OCI-LY7 (cell line): ENCODE data around the gene HABP4. TPM values are rescaled to one million over a fixed set of nuclear protein-coding genes. Genes with fewer than 3 reads are reported as not detected.

Experiments used
- BruUV-seq: library from RNA; stranded (reverse); fragments of 400-500 nt; replicated peaks from 2 replicates; lab custom pipeline; 2021; lab: Mats Ljungman, UMichigan
- CTCF ChIA-PET: fragments of 300-600 bp; sonication (Branson Sonifier 250); formaldehyde crosslinking; loops from one replicate; lab custom pipeline; 2022; ENCODE audit warnings: antibody characterized with exemption; ENCODE audit not compliant: unreplicated experiment; lab: Charles Lee
- POLR2A ChIA-PET: fragments of 300-600 bp; sonication (Branson Sonifier 250); formaldehyde crosslinking; loops from one replicate; lab custom pipeline; 2022; ENCODE audit warnings: antibody characterized with exemption; lab: Charles Lee
- DNase-seq: peaks from one replicate; pipeline ENCODE4 v3.0.0-alpha.2; 2015; ENCODE audit warnings: low spot score
- H2AFZ ChIP-seq: fragments of 200-600 bp; sonication (generic), shearing (Covaris generic); 2 replicates; pipeline ENCODE4 v1.6.1; 2014; ENCODE audit warnings: mild to moderate bottlenecking, antibody characterized with exemption, low read length, moderate library complexity
- H3K27ac ChIP-seq: fragments of 200-600 bp; sonication (generic); 2 replicates; pipeline ENCODE4 v1.5.1; 2014; ENCODE audit warnings: mixed run types, low read depth, mild to moderate bottlenecking, moderate library complexity, low read length, inconsistent platforms; ENCODE audit not compliant: poor library complexity, severe bottlenecking
- H3K36me3 ChIP-seq: fragments of 200-600 bp; sonication (generic); 2 replicates; pipeline ENCODE4 v1.6.1; 2014; ENCODE audit warnings: mild to moderate bottlenecking, antibody characterized with exemption, low read length, moderate library complexity, mixed read lengths; ENCODE audit not compliant: insufficient read depth
- H3K4me1 ChIP-seq: fragments of 200-600 bp; sonication (generic); 2 replicates; pipeline ENCODE4 v1.5.1; 2014; ENCODE audit warnings: mild to moderate bottlenecking, low read length; ENCODE audit not compliant: insufficient read depth, poor library complexity, severe bottlenecking
- H3K4me2 ChIP-seq: fragments of 200-600 bp; sonication (generic); 2 replicates; pipeline ENCODE4 v1.6.1; 2014; ENCODE audit warnings: mild to moderate bottlenecking, low read length
- H3K4me3 ChIP-seq: fragments of 200-600 bp; sonication (generic); 2 replicates; pipeline ENCODE4 v1.5.1; 2014; ENCODE audit warnings: mild to moderate bottlenecking, low read depth, low read length; ENCODE audit not compliant: poor library complexity, severe bottlenecking
- H3K79me2 ChIP-seq: fragments of 200-600 bp; sonication (generic); 2 replicates; pipeline ENCODE4 v1.6.1; 2016; ENCODE audit warnings: low read depth, mild to moderate bottlenecking, low read length, moderate library complexity, mixed read lengths; ENCODE audit not compliant: insufficient read depth
- H3K9me2 ChIP-seq: fragments of 200-600 bp; sonication (generic); 2 replicates; pipeline ENCODE4 v1.6.1; 2016; ENCODE audit warnings: mild to moderate bottlenecking, low read length, mixed read lengths; ENCODE audit not compliant: insufficient read depth
- H3K9me3 ChIP-seq: fragments of 200-600 bp; sonication (generic); 2 replicates; pipeline ENCODE4 v1.6.1; 2014; ENCODE audit warnings: mild to moderate bottlenecking, mixed run types, low read length, mixed read lengths
- H4K20me1 ChIP-seq: fragments of 200-600 bp; sonication (generic); 2 replicates; pipeline ENCODE4 v1.6.1; 2014; ENCODE audit warnings: mild to moderate bottlenecking, antibody characterized with exemption, low read length, moderate library complexity, mixed read lengths; ENCODE audit not compliant: insufficient read depth
- EZH2phosphoT487 ChIP-seq: fragments of 200-600 bp; sonication (generic); IDR thresholded peaks from 2 replicates; pipeline ENCODE4 v1.6.1; 2018; ENCODE audit warnings: low read depth, borderline replicate concordance, mild to moderate bottlenecking, mixed run types, antibody characterized with exemption, low read length, moderate library complexity, mixed read lengths
- intact Hi-C: fragments of 100-400 bp; cut with micrococcal nuclease; formaldehyde crosslinking; loops from one replicate; pipeline ENCODE4 v1.10.0; 2022; ENCODE audit not compliant: unreplicated experiment
- total RNA-seq, 2 experiments: library from RNA; depleted of rRNA in 1 of 2; stranded (reverse); fragments of >200 nt in 1 of 2; shearing (Covaris generic) in 1 of 2; gene quantifications; 2 replicates each; pipeline ENCODE4 v1.2.3, GENCODE V29; 2014 to 2022
- TF ChIP-seq, protein P1 (sequence below): fragments of 200-600 bp; sonication (generic); conservative IDR thresholded peaks from 2 replicates; pipeline ENCODE4 v1.5.1; 2014; ENCODE audit warnings: mild to moderate bottlenecking, antibody characterized with exemption, low read length, moderate library complexity, mixed read lengths

HABP4 gene
- total RNA-seq, 2 experiments from 2014 or later = 6.0 to 11.0 TPM

DNA sequence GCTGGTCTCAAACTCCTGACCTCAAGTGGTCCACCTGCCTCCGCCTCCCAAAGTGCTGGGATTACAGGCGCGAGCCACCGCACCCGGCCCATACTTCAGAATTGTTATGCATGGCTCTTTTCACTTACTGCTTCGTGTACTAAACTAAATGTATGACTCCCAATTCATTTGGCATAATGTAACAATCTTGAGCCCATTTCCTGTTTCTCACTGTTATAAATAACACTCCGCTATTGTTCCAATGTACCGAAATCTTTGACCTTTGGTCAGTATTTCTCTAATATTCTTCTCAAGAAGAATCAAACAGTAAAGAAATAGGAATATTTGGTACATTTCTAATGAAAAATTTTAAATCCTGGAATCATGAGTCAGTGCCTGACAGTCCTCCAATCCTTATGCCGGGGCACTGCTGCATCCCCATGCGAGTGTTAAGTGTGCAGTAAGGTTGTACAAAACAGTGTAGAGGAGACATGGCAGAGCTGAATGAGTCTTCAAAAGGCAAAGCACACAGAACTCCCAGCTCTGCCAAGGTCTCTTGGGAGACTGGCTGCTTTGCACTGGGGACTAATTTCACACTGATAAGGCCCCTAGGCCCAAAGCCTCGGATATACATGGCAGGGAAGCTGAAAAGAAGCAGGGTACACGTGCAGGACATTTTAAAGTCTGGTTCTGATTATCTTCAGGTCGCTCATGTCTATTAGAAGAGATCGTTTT lies 58.4 kb downstream of the HABP4 start:
- Histone ChIP-seq H3K4me2 (no peak overlapping the region), H3K4me1 (no peaks in the 10 kb centered on the region), H3K27ac (no peak overlapping the region), H3K9me2 (no peaks in the 10 kb centered on the region), H3K36me3 (no peaks in the 10 kb centered on the region), H3K9me3 (no peaks in the 10 kb centered on the region), H2AFZ (no peak overlapping the region), H3K4me3 (no peak overlapping the region), H3K79me2 (no peaks in the 10 kb centered on the region), H4K20me1 (no peaks in the 10 kb centered on the region)
- intact Hi-C loops = no loop called here
- no peak for TF ChIP-seq EZH2phosphoT487
- TF ChIP-seq, protein P1, sequence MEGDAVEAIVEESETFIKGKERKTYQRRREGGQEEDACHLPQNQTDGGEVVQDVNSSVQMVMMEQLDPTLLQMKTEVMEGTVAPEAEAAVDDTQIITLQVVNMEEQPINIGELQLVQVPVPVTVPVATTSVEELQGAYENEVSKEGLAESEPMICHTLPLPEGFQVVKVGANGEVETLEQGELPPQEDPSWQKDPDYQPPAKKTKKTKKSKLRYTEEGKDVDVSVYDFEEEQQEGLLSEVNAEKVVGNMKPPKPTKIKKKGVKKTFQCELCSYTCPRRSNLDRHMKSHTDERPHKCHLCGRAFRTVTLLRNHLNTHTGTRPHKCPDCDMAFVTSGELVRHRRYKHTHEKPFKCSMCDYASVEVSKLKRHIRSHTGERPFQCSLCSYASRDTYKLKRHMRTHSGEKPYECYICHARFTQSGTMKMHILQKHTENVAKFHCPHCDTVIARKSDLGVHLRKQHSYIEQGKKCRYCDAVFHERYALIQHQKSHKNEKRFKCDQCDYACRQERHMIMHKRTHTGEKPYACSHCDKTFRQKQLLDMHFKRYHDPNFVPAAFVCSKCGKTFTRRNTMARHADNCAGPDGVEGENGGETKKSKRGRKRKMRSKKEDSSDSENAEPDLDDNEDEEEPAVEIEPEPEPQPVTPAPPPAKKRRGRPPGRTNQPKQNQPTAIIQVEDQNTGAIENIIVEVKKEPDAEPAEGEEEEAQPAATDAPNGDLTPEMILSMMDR = no peak
- no peak for DNase-seq
- BruUV-seq = no TSS peak
- POLR2A ChIA-PET = interaction anchor here (0.6 kb wide), 1 partner anchor 1106 kb away, joined by 4 read pairs; no protein-coding TSS in a partner anchor
- CTCF ChIA-PET = no interaction called here

DNA sequence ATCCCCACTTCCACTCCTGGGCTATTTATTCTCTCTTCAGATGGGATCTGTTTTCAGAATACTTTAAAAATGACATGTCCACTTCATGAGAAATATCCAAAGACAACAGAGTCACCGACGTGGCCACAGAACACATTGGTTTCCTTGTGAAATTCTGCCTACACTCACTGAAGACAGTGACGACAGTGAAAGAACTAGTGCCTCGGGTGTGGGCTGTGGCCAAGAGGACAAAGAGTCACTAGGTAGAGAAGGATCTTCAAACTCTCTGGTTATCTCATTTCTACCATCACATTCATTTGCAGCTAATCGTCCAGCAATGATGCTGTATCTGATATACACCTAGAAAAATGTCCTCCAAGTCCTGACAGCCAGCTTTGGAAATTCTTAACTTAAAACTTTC lies 59.1 kb downstream of the HABP4 start:
- POLR2A ChIA-PET = interaction anchor here (0.6 kb wide), 1 partner anchor 1105 kb away, joined by 4 read pairs; no protein-coding TSS in a partner anchor
- Histone ChIP-seq H4K20me1 (no peaks in the 10 kb centered on the region), H3K9me3 (no peaks in the 10 kb centered on the region), H3K4me3 (no peak overlapping the region), H3K36me3 (no peaks in the 10 kb centered on the region), H3K9me2 (no peaks in the 10 kb centered on the region), H3K4me1 (no peaks in the 10 kb centered on the region), H3K79me2 (no peaks in the 10 kb centered on the region), H3K4me2 (no peak overlapping the region), H3K27ac (no peak overlapping the region), H2AFZ (no peak overlapping the region)
- no peak for TF ChIP-seq EZH2phosphoT487
- TF ChIP-seq, protein P1 = no peak
- CTCF ChIA-PET = no interaction called here
- intact Hi-C loops = no loop called here
- no TSS peak for BruUV-seq
- no peak for DNase-seq

DNA sequence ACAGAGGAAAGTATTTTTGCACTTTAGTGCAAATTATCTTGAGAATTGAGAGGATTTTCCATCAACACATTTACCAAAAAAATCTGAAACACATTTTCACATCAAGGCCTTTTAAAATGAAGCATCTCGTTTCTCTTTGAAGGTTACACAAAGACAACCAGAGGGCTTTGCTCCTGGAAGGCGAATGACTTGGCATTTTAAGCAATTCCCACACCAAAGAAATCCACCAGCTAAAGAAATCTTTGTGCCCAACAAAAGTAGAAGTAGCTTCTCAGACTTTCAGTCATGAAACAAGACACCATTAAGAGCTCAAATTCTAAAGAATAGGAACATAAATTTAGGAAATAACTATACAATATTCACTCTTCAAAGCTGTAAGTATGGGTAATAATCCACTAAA lies 59.9 kb downstream of the HABP4 start:
- Histone ChIP-seq H3K9me2 (no peaks in the 10 kb centered on the region), H3K4me3 (no peak overlapping the region), H2AFZ (no peak overlapping the region), H3K4me2 (no peak overlapping the region), H3K27ac (no peak overlapping the region), H3K4me1 (no peaks in the 10 kb centered on the region), H3K36me3 (no peaks in the 10 kb centered on the region), H3K9me3 (no peaks in the 10 kb centered on the region), H3K79me2 (no peaks in the 10 kb centered on the region), H4K20me1 (no peaks in the 10 kb centered on the region)
- TF ChIP-seq, protein P1 = no peak
- no peak for TF ChIP-seq EZH2phosphoT487
- intact Hi-C loops = no loop called here
- DNase-seq = no peak
- no TSS peak for BruUV-seq
- ChIA-PET CTCF (no interaction called here), POLR2A (no interaction called here)
